HUES64 (cell line): ENCODE measurements around the gene TIMD4.
"Not testable (repeated sequence)": the region's sequence is repeated elsewhere in the genome, so short reads cannot be mapped to it uniquely, and the experiment has no call there.

Source experiments
- H3K27ac ChIP-seq: 2 replicates; pipeline ENCODE4 v1.7.0; 2013; ENCODE audit warnings: low read depth, low read length, inconsistent platforms
- H3K27me3 ChIP-seq: 2 replicates; pipeline ENCODE4 v1.6.1; 2013; ENCODE audit warnings: mild to moderate bottlenecking, low read length; ENCODE audit not compliant: insufficient read depth
- H3K36me3 ChIP-seq: 2 replicates; pipeline ENCODE4 v1.6.1; 2013; ENCODE audit warnings: mild to moderate bottlenecking, low read length; ENCODE audit not compliant: insufficient read depth
- H3K4me1 ChIP-seq: 2 replicates; pipeline ENCODE4 v1.6.1; 2013; ENCODE audit warnings: mild to moderate bottlenecking, low read length, moderate library complexity; ENCODE audit not compliant: insufficient read depth
- H3K4me3 ChIP-seq: 2 replicates; pipeline ENCODE4 v1.5.1; 2013; ENCODE audit warnings: mild to moderate bottlenecking, low read length, moderate library complexity
- H3K9ac ChIP-seq: 2 replicates; pipeline ENCODE4 v1.6.1; 2013; ENCODE audit warnings: mild to moderate bottlenecking, low read depth, low read length
- H3K9me3 ChIP-seq: 2 replicates; pipeline ENCODE4 v1.6.1; 2013; ENCODE audit warnings: low read depth, low read length; ENCODE audit not compliant: insufficient read depth
- WGBS: fragments of 150-250, 120-280 bp; methylation state at CpG from one replicate; pipeline ENCODE4 v1.1.7; 2013; ENCODE audit warnings: missing lambda C conversion rate; 5-methylcytosine and 5-hydroxymethylcytosine counted together

The TIMD4 gene

GRCh38 chr5:156950716-156951115 lies 12.3 kb downstream of the TIMD4 start:
- Histone ChIP-seq H3K4me1 (no peaks in the 10 kb centered on the region), H3K9ac (no peak overlapping the region), H3K9me3 (no peaks in the 10 kb centered on the region), H3K27ac (no peak overlapping the region), H3K36me3 (no peaks in the 10 kb centered on the region), H3K4me3 (no peak overlapping the region), H3K27me3 (no peaks in the 10 kb centered on the region)
- WGBS, result 87% methylated on average over 2 of the region's 3 CpGs

- H3K36me3 ChIP-seq, result no peaks in the 10 kb centered on the region
- H3K27ac ChIP-seq, result no peak overlapping the region
- no peak overlapping the region for H3K4me3 ChIP-seq
- H3K27me3 ChIP-seq, result no peaks in the 10 kb centered on the region
- H3K4me1 ChIP-seq, result no peaks in the 10 kb centered on the region
- no peaks in the 10 kb centered on the region for H3K9me3 ChIP-seq
- no peak overlapping the region for H3K9ac ChIP-seq
These were observed 13.6 kb downstream of the TIMD4 start for GRCh38 chr5:156949424-156949823.

GRCh38 chr5:156947925-156948324 lies 15.1 kb downstream of the TIMD4 start:
- Histone ChIP-seq H3K9me3 (no peaks in the 10 kb centered on the region), H3K4me3 (no peak overlapping the region), H3K27ac (no peak overlapping the region), H3K36me3 (no peaks in the 10 kb centered on the region), H3K27me3 (no peaks in the 10 kb centered on the region), H3K9ac (no peak overlapping the region), H3K4me1 (no peaks in the 10 kb centered on the region)
- 89% methylated on average over 3 of the region's 3 CpGs for WGBS

- Histone ChIP-seq H3K27ac (no peak overlapping the region), H3K36me3 (no peaks in the 10 kb centered on the region), H3K4me3 (no peak overlapping the region), H3K9ac (no peak overlapping the region), H3K9me3 (peaks cover 10% of the 10 kb centered on the region), H3K27me3 (no peaks in the 10 kb centered on the region), H3K4me1 (0 out of 2 replicates have a peak, but pooled peaks cover 4% of the 10 kb centered on the region)
- 82% methylated on average over 2 of the region's 2 CpGs for WGBS
These were observed 21.0 kb downstream of the TIMD4 start for GRCh38 chr5:156942064-156942463.

- H3K27ac ChIP-seq, H3K36me3 ChIP-seq: not testable (repeated sequence)
- WGBS, result 94% methylated on average over 28 of the region's 28 CpGs
These were observed 22.6 kb downstream of the TIMD4 start for GRCh38 chr5:156940462-156940861.

GRCh38 chr5:156936972-156937371 lies 26.1 kb downstream of the TIMD4 start:
- 0 out of 2 replicates have a peak, but pooled peaks cover 2% of the 10 kb centered on the region for H3K4me1 ChIP-seq
- no peaks in the 10 kb centered on the region for H3K36me3 ChIP-seq
- no peak overlapping the region for H3K4me3 ChIP-seq
- no peak overlapping the region for H3K9ac ChIP-seq
- H3K27me3 ChIP-seq, result no peaks in the 10 kb centered on the region
- 90% methylated on average over 1 of the region's 2 CpGs for WGBS
- no peak overlapping the region for H3K27ac ChIP-seq
- H3K9me3 ChIP-seq, result peaks cover 10% of the 10 kb centered on the region

More at GRCh38 chr5:156940462-156940861, 22.6 kb downstream of the TIMD4 start:
- H3K9me3 ChIP-seq, H3K4me1 ChIP-seq, H3K27me3 ChIP-seq, H3K4me3 ChIP-seq, H3K9ac ChIP-seq: not testable (repeated sequence)

- WGBS, result 71% methylated on average over 9 of the region's 9 CpGs
- H3K36me3 ChIP-seq, result no peaks in the 10 kb centered on the region
- H3K27me3 ChIP-seq, result no peaks in the 10 kb centered on the region
- H3K4me3 ChIP-seq, result no peak overlapping the region
- no peaks in the 10 kb centered on the region for H3K4me1 ChIP-seq
- H3K9ac ChIP-seq, result no peak overlapping the region
- H3K9me3 ChIP-seq, result peaks cover 8% of the 10 kb centered on the region
- no peak overlapping the region for H3K27ac ChIP-seq
These were observed 28.4 kb downstream of the TIMD4 start for GRCh38 chr5:156934450-156935211.

GRCh38 chr5:156929366-156929948 lies 33.6 kb downstream of the TIMD4 start:
- no peaks in the 10 kb centered on the region for H3K36me3 ChIP-seq
- no peak overlapping the region for H3K27ac ChIP-seq
- H3K9ac ChIP-seq, result no peak overlapping the region
- no peak overlapping the region for H3K4me3 ChIP-seq
- H3K27me3 ChIP-seq, result no peaks in the 10 kb centered on the region
- no peaks in the 10 kb centered on the region for H3K4me1 ChIP-seq
- WGBS, result 96% methylated on average over 2 of the region's 3 CpGs
- peaks cover 3% of the 10 kb centered on the region; the same call in 1 of the 2 replicates for H3K9me3 ChIP-seq

- Histone ChIP-seq H3K27me3 (no peaks in the 10 kb centered on the region), H3K9ac (no peak overlapping the region), H3K36me3 (no peaks in the 10 kb centered on the region), H3K9me3 (peaks cover 3% of the 10 kb centered on the region; the same call in 1 of the 2 replicates), H3K4me1 (no peaks in the 10 kb centered on the region), H3K27ac (no peak overlapping the region), H3K4me3 (no peak overlapping the region)
- 94% methylated on average over 1 of the region's 1 CpG for WGBS
These were observed 35.5 kb downstream of the TIMD4 start for GRCh38 chr5:156927545-156927944.

GRCh38 chr5:156925767-156926166 lies 37.3 kb downstream of the TIMD4 start:
- not testable (repeated sequence) for H3K4me3 ChIP-seq, H3K27ac ChIP-seq, H3K9me3 ChIP-seq, H3K36me3 ChIP-seq, H3K9ac ChIP-seq, H3K4me1 ChIP-seq, H3K27me3 ChIP-seq
- 80% methylated on average over 4 of the region's 4 CpGs for WGBS

GRCh38 chr5:156922207-156922792 lies 40.7 kb downstream of the TIMD4 start:
- no peak overlapping the region for H3K9ac ChIP-seq

More at GRCh38 chr5:156922207-156922792, 40.7 kb downstream of the TIMD4 start:
- no peaks in the 10 kb centered on the region for H3K27me3 ChIP-seq
- H3K27ac ChIP-seq, result no peak overlapping the region
- H3K9me3 ChIP-seq, result no peaks in the 10 kb centered on the region
- no peaks in the 10 kb centered on the region for H3K36me3 ChIP-seq
- H3K4me1 ChIP-seq, result peaks cover 9% of the 10 kb centered on the region
- whole genome bisulfite sequencing, result 97% methylated on average over 3 of the region's 3 CpGs
- H3K4me3 ChIP-seq, result no peak overlapping the region
